Effector CD4-positive, alpha-beta T cell (primary cell): ENCODE data around the gene SCUBE1.

ENCODE experiments used
- DNase-seq: peaks from one replicate; pipeline ENCODE4 v3.0.0-alpha.2; 2020

The SCUBE1 gene

GRCh38 chr22:43256569-43256968, 86.6 kb downstream of the SCUBE1 start:
- DNase-seq = no peak

GRCh38 chr22:43255299-43255698, 87.9 kb downstream of the SCUBE1 start:
- no peak for DNase-seq

- DNase-seq = no peak
Observed at GRCh38 chr22:43253839-43254238, 89.3 kb downstream of the SCUBE1 start.

- DNase-seq = no peak
Observed at GRCh38 chr22:43252319-43252718, 90.9 kb downstream of the SCUBE1 start.

- DNase-seq = no peak
Observed at GRCh38 chr22:43249789-43250471, 93.2 kb downstream of the SCUBE1 start.

GRCh38 chr22:43247546-43248260, 95.5 kb downstream of the SCUBE1 start:
- no peak for DNase-seq

- DNase-seq = no peak
Observed at GRCh38 chr22:43246188-43246587, 97.0 kb downstream of the SCUBE1 start.

GRCh38 chr22:43245717-43246116, 97.5 kb downstream of the SCUBE1 start:
- no peak for DNase-seq

GRCh38 chr22:43244803-43245527, 98.2 kb downstream of the SCUBE1 start:
- no peak for DNase-seq

- DNase-seq = no peak
Observed at GRCh38 chr22:43244402-43244801, 98.8 kb downstream of the SCUBE1 start.

GRCh38 chr22:43243324-43243723, 99.8 kb downstream of the SCUBE1 start:
- no peak for DNase-seq

GRCh38 chr22:43242627-43243026, 100.5 kb downstream of the SCUBE1 start:
- no peak for DNase-seq

- no peak for DNase-seq
Observed at GRCh38 chr22:43241699-43242386, 101.3 kb downstream of the SCUBE1 start.

GRCh38 chr22:43241138-43241597, 102.0 kb downstream of the SCUBE1 start:
- DNase-seq = no peak

GRCh38 chr22:43240614-43241013, 102.6 kb downstream of the SCUBE1 start:
- no peak for DNase-seq

GRCh38 chr22:43239956-43240355, 103.2 kb downstream of the SCUBE1 start:
- DNase-seq = no peak

GRCh38 chr22:43239193-43239780, 103.9 kb downstream of the SCUBE1 start:
- DNase-seq = no peak

- DNase-seq = no peak
Observed at GRCh38 chr22:43238526-43239006, 104.6 kb downstream of the SCUBE1 start.

- no peak for DNase-seq
Observed at GRCh38 chr22:43237280-43237679, 105.9 kb downstream of the SCUBE1 start.

GRCh38 chr22:43236411-43237166, 106.6 kb downstream of the SCUBE1 start:
- DNase-seq = no peak
